Measurements from ENCODE around the gene RNF224. TPM values are rescaled to one million over a fixed set of nuclear protein-coding genes. Genes with fewer than 3 reads are reported as not detected.

Gene RNF224
- total RNA-seq, 1 experiment from 2014 or later = 0.08 TPM

Other genes with a start within 250 kb of the RNF224 start
- gene PTGDS, start 250.0 kb upstream of the RNF224 start, total RNA-seq (2022; extraction: Qiagen RNA extraction) = 0.55 to 0.77 TPM (median 0.67 TPM) in 5 replicates
- gene LCNL1, start 244.5 kb upstream of the RNF224 start, total RNA-seq (2022; extraction: Qiagen RNA extraction) = 0.08 to 0.16 TPM (median 0.13 TPM) in 5 replicates
- 46.7 to 85.5 TPM (median 74.2 TPM) in 5 replicates for gene PAXX, start 235.1 kb upstream of the RNF224 start, total RNA-seq (2022; extraction: Qiagen RNA extraction)
- gene CLIC3, start 230.9 kb upstream of the RNF224 start, total RNA-seq (2022; extraction: Qiagen RNA extraction) = 2.3 to 5.7 TPM (median 4.6 TPM) in 5 replicates
- gene ABCA2, start 199.3 kb upstream of the RNF224 start, total RNA-seq (2022; extraction: Qiagen RNA extraction) = 22.8 to 26.7 TPM (median 24.4 TPM) in 5 replicates
- gene FUT7, start 195.4 kb upstream of the RNF224 start, total RNA-seq (2022; extraction: Qiagen RNA extraction) = 0.05 to 0.08 TPM (median 0.06 TPM) in 4 of 5 replicates, not detected in the other
- 44.0 to 83.3 TPM (median 79.5 TPM) in 5 replicates for gene NPDC1, start 181.3 kb upstream of the RNF224 start, total RNA-seq (2022; extraction: Qiagen RNA extraction)
- 3.3 to 4.5 TPM (median 3.5 TPM) in 5 replicates for gene ENTPD2, start 173.4 kb upstream of the RNF224 start, total RNA-seq (2022; extraction: Qiagen RNA extraction)
- 17.6 to 24.7 TPM (median 21.7 TPM) in 5 replicates for gene SAPCD2, start 156.9 kb upstream of the RNF224 start, total RNA-seq (2022; extraction: Qiagen RNA extraction)
- gene UAP1L1, start 150.0 kb upstream of the RNF224 start, total RNA-seq (2022; extraction: Qiagen RNA extraction) = 10.8 to 13.9 TPM (median 11.0 TPM) in 5 replicates
- 48.0 to 53.7 TPM (median 49.8 TPM) in 5 replicates for gene MAN1B1, start 140.5 kb upstream of the RNF224 start, total RNA-seq (2022; extraction: Qiagen RNA extraction)
- gene DPP7, start 112.8 kb upstream of the RNF224 start, total RNA-seq (2022; extraction: Qiagen RNA extraction) = 70.6 to 111 TPM (median 110 TPM) in 5 replicates
- 0.22 to 0.66 TPM (median 0.45 TPM) in 5 replicates for gene GRIN1, start 88.3 kb upstream of the RNF224 start, total RNA-seq (2022; extraction: Qiagen RNA extraction)
- 0.41 to 1.7 TPM (median 0.93 TPM) in 5 replicates for gene LRRC26, start 57.5 kb upstream of the RNF224 start, total RNA-seq (2022; extraction: Qiagen RNA extraction)
- not detected in 5 replicates for gene TMEM210, start 55.4 kb upstream of the RNF224 start, total RNA-seq (2022; extraction: Qiagen RNA extraction)
- 26.9 to 35.9 TPM (median 31.9 TPM) in 5 replicates for gene ANAPC2, start 38.9 kb upstream of the RNF224 start, total RNA-seq (2022; extraction: Qiagen RNA extraction)
- 92.8 to 153 TPM (median 142 TPM) in 5 replicates for gene SSNA1, start 38.8 kb upstream of the RNF224 start, total RNA-seq (2022; extraction: Qiagen RNA extraction)
- gene TPRN, start 26.8 kb upstream of the RNF224 start, total RNA-seq (2022; extraction: Qiagen RNA extraction) = 9.2 to 11.6 TPM (median 10.2 TPM) in 5 replicates
- 35.3 to 45.9 TPM (median 45.0 TPM) in 5 replicates for gene TMEM203, start 21.9 kb upstream of the RNF224 start, total RNA-seq (2022; extraction: Qiagen RNA extraction)
- 14.8 to 16.5 TPM (median 15.2 TPM) in 5 replicates for gene NDOR1, start 21.8 kb upstream of the RNF224 start, total RNA-seq (2022; extraction: Qiagen RNA extraction)
- gene RNF208, start 5.3 kb upstream of the RNF224 start, total RNA-seq (2022; extraction: Qiagen RNA extraction) = 1.2 to 1.9 TPM (median 1.7 TPM) in 5 replicates
- gene CYSRT1, start 2.3 kb upstream of the RNF224 start, total RNA-seq (2022; extraction: Qiagen RNA extraction) = 3.0 to 5.5 TPM (median 4.2 TPM) in 5 replicates
- 0.05 to 0.16 TPM (median 0.07 TPM) in 4 of 5 replicates, not detected in the other for gene SLC34A3, start 3.4 kb downstream of the RNF224 start, total RNA-seq (2022; extraction: Qiagen RNA extraction)
- gene TUBB4B, start 13.8 kb downstream of the RNF224 start, total RNA-seq (2022; extraction: Qiagen RNA extraction) = 681 to 782 TPM (median 752 TPM) in 5 replicates
- not detected in 5 replicates for gene STPG3, start 23.8 kb downstream of the RNF224 start, total RNA-seq (2022; extraction: Qiagen RNA extraction)
- gene NELFB, start 27.8 kb downstream of the RNF224 start, total RNA-seq (2022; extraction: Qiagen RNA extraction) = 52.4 to 60.5 TPM (median 56.8 TPM) in 5 replicates
- gene TOR4A, start 50.2 kb downstream of the RNF224 start, total RNA-seq (2022; extraction: Qiagen RNA extraction) = 19.9 to 27.5 TPM (median 25.0 TPM) in 5 replicates
- 2.5 to 5.1 TPM (median 3.9 TPM) in 5 replicates for gene NRARP, start 74.8 kb downstream of the RNF224 start, total RNA-seq (2022; extraction: Qiagen RNA extraction)
- 4.4 to 6.8 TPM (median 6.5 TPM) in 5 replicates for gene EXD3, start 195.7 kb downstream of the RNF224 start, total RNA-seq (2022; extraction: Qiagen RNA extraction)
- 0.79 to 1.8 TPM (median 1.7 TPM) in 5 replicates for gene NOXA1, start 195.9 kb downstream of the RNF224 start, total RNA-seq (2022; extraction: Qiagen RNA extraction)
- 0.09 to 0.24 TPM (median 0.14 TPM) in 5 replicates for gene ENTPD8, start 213.9 kb downstream of the RNF224 start, total RNA-seq (2022; extraction: Qiagen RNA extraction)
- 33.9 to 42.1 TPM (median 40.2 TPM) in 5 replicates for gene NSMF, start 231.8 kb downstream of the RNF224 start, total RNA-seq (2022; extraction: Qiagen RNA extraction)

Data from A549 treated with Hydrocortisone at 1 μM for 4 hours (cell line).